SK-N-SH (cell line): Measurements from ENCODE around the gene TMEM187. TPM values are rescaled to one million over a fixed set of nuclear protein-coding genes. Genes with fewer than 3 reads are reported as not detected.

Experiments
- CTCF ChIA-PET: fragments of 300-600, 350-600 bp; formaldehyde crosslinking; extraction: SDS; loops from one replicate; lab custom pipeline; 2021; lab: Yijun Ruan, JAX
- POLR2A ChIA-PET: fragments of 350-600 bp; sonication (Branson Sonifier 250); formaldehyde crosslinking; extraction: SDS; loops from one replicate; lab custom pipeline; 2020; ENCODE audit warnings: antibody characterized with exemption, inconsistent platforms; lab: Yijun Ruan, JAX
- DNase-seq: peaks from one replicate; pipeline ENCODE4 v3.0.0; 2012
- H2AFZ ChIP-seq: fragments of 200-600 bp; sonication (generic); 2 replicates; pipeline ENCODE4 v1.8.1; 2016; ENCODE audit warnings: antibody characterized with exemption, mild to moderate bottlenecking, low read depth
- H3F3A ChIP-seq: fragments of 200-600 bp; sonication (generic); replicated peaks from 2 replicates; pipeline ENCODE3; 2016; ENCODE audit warnings: antibody characterized with exemption, mild to moderate bottlenecking; ENCODE audit not compliant: insufficient read depth
- H3K27ac ChIP-seq, 2 experiments: fragments of 200-500 bp in 1 of 2; fragments of 200-600 bp in 1 of 2; sonication (Bioruptor generic) in 1 of 2; sonication (generic), shearing (Covaris generic) in 1 of 2; 2 replicates each; pipeline versions ENCODE4 v1.5.1 to v1.6.1; 2014 to 2016; ENCODE audit warnings: low read depth in 2 of 2, inconsistent platforms in 1 of 2, low read length in 1 of 2, mild to moderate bottlenecking in 1 of 2, mixed read lengths in 1 of 2
- H3K27me3 ChIP-seq: fragments of 200-600 bp; sonication (generic), shearing (Covaris generic); 2 replicates; pipeline ENCODE4 v1.6.1; 2016; ENCODE audit warnings: mixed run types; ENCODE audit not compliant: insufficient read depth
- H3K36me3 ChIP-seq, 2 experiments: fragments of 200-500 bp in 1 of 2; fragments of 200-600 bp in 1 of 2; sonication (Bioruptor generic) in 1 of 2; sonication (generic) in 1 of 2; replicated peaks in 1 of 2; 2 replicates each; pipeline versions ENCODE3 to v1.5.1; 2014 to 2016; ENCODE audit warnings: low read length in 1 of 2, mild to moderate bottlenecking in 1 of 2; ENCODE audit not compliant: insufficient read depth in 2 of 2, control insufficient read depth in 1 of 2
- H3K4me1 ChIP-seq, 2 experiments: fragments of 200-500 bp in 1 of 2; fragments of 200-600 bp in 1 of 2; sonication (Bioruptor generic) in 1 of 2; sonication (generic), shearing (Covaris generic) in 1 of 2; 2 replicates each; pipeline versions ENCODE4 v1.5.1 to v1.6.1; 2014 to 2016; ENCODE audit warnings: low read depth in 1 of 2, low read length in 1 of 2, mixed run types in 1 of 2; ENCODE audit not compliant: insufficient read depth in 2 of 2, control insufficient read depth in 1 of 2
- H3K4me2 ChIP-seq: fragments of 200-600 bp; sonication (generic), shearing (Covaris generic); 2 replicates; pipeline ENCODE4 v1.6.1; 2017; ENCODE audit warnings: mixed run types
- H3K4me3 ChIP-seq, 2 experiments: fragments of 200-500 bp in 1 of 2; fragments of 200-600 bp in 1 of 2; sonication (Bioruptor generic) in 1 of 2; sonication (generic), shearing (Covaris generic) in 1 of 2; 2 replicates each; pipeline versions ENCODE4 v1.5.1 to v1.8.1; 2014 to 2016; ENCODE audit warnings: low read depth in 2 of 2, inconsistent platforms in 1 of 2, low read length in 1 of 2, mild to moderate bottlenecking in 1 of 2, mixed read lengths in 1 of 2, moderate library complexity in 1 of 2
- H3K79me2 ChIP-seq: fragments of 200-600 bp; sonication (generic); 2 replicates; pipeline ENCODE4 v1.8.1; 2017; ENCODE audit warnings: mild to moderate bottlenecking; ENCODE audit not compliant: insufficient read depth
- H3K9ac ChIP-seq: fragments of 200-600 bp; sonication (generic); 2 replicates; pipeline ENCODE4 v1.6.1; 2017; ENCODE audit warnings: mixed run types
- H3K9me2 ChIP-seq: fragments of 200-600 bp; sonication (generic); 2 replicates; pipeline ENCODE4 v1.6.1; 2017; ENCODE audit warnings: mixed run types
- H3K9me3 ChIP-seq: fragments of 200-600 bp; sonication (generic); 2 replicates; pipeline ENCODE4 v1.6.1; 2017; ENCODE audit warnings: mixed run types, mild to moderate bottlenecking, moderate library complexity
- H4K20me1 ChIP-seq: fragments of 200-600 bp; sonication (generic); 2 replicates; pipeline ENCODE4 v1.6.1; 2017; ENCODE audit warnings: mild to moderate bottlenecking, mixed run types; ENCODE audit not compliant: insufficient read depth
- CHD2 ChIP-seq: fragments of 150-350 bp; IDR thresholded peaks from 2 replicates; pipeline ENCODE4 v1.6.1; 2018; ENCODE audit warnings: low read length; ENCODE audit not compliant: partially characterized antibody
- EZH2phosphoT487 ChIP-seq: fragments of 200-600 bp; sonication (generic); IDR thresholded peaks from 2 replicates; pipeline ENCODE4 v1.6.1; 2017; ENCODE audit warnings: low read depth, mixed run types, mild to moderate bottlenecking, antibody characterized with exemption, moderate library complexity, borderline replicate concordance
- FOSL2 ChIP-seq: IDR thresholded peaks from 2 replicates; pipeline ENCODE4 v1.4.0; 2012; ENCODE audit warnings: low read depth, mild to moderate bottlenecking, moderate library complexity, borderline replicate concordance
- FOXJ3 ChIP-seq: sonication (generic); formaldehyde crosslinking; IDR thresholded peaks from 2 replicates; pipeline ENCODE4 v1.5.1; 2020; ENCODE audit warnings: mild to moderate bottlenecking, missing genetic modification reagents
- GABPA ChIP-seq: IDR thresholded peaks from 2 replicates; pipeline ENCODE4 v1.4.0; 2012; ENCODE audit warnings: low read depth, mild to moderate bottlenecking
- GATA2 ChIP-seq: sonication (generic); formaldehyde crosslinking; IDR thresholded peaks from 2 replicates; pipeline ENCODE4 v1.5.0; 2020; ENCODE audit warnings: mild to moderate bottlenecking, missing genetic modification reagents
- JUND ChIP-seq: IDR thresholded peaks from 2 replicates; pipeline ENCODE4 v1.4.0; 2012
- MXI1 ChIP-seq: IDR thresholded peaks from 2 replicates; pipeline ENCODE4 v1.6.1; 2012; ENCODE audit warnings: mild to moderate bottlenecking, low read depth, low read length, improper control_type of control experiment
- NFIC ChIP-seq: IDR thresholded peaks from 2 replicates; pipeline ENCODE4 v1.4.0; 2012; ENCODE audit warnings: borderline replicate concordance
- RCOR1 ChIP-seq: fragments of 150-350 bp; IDR thresholded peaks from 2 replicates; pipeline ENCODE4 v1.6.1; 2017; ENCODE audit warnings: antibody characterized with exemption, low read length
- RFX5 ChIP-seq: IDR thresholded peaks from 2 replicates; pipeline ENCODE4 v1.6.1; 2012; ENCODE audit warnings: mild to moderate bottlenecking, improper control_type of control experiment, low read length
- RXRA ChIP-seq: IDR thresholded peaks from 2 replicates; pipeline ENCODE4 v1.4.0; 2012; ENCODE audit warnings: low read depth, mild to moderate bottlenecking, borderline replicate concordance
- SIN3A ChIP-seq: IDR thresholded peaks from 2 replicates; pipeline ENCODE4 v1.6.1; 2012; ENCODE audit warnings: low read depth, mild to moderate bottlenecking, low read length, moderate library complexity, borderline replicate concordance
- SMC3 ChIP-seq: IDR thresholded peaks from 2 replicates; pipeline ENCODE4 v1.6.1; 2012; ENCODE audit warnings: low read depth, low read length, improper control_type of control experiment
- TCF12 ChIP-seq: IDR thresholded peaks from 2 replicates; pipeline ENCODE4 v1.4.0; 2012
- TEAD4 ChIP-seq: IDR thresholded peaks from 2 replicates; pipeline ENCODE4 v1.4.0; 2012; ENCODE audit warnings: mild to moderate bottlenecking, borderline replicate concordance; ENCODE audit not compliant: insufficient read depth
- YY1 ChIP-seq: IDR thresholded peaks from 2 replicates; pipeline ENCODE4 v1.4.0; 2012; ENCODE audit warnings: low read depth, mild to moderate bottlenecking
- WGBS: methylation state at CpG from one replicate; pipeline ENCODE4 v1.1.6; 2017; ENCODE audit warnings: low lambda C conversion rate; 5-methylcytosine and 5-hydroxymethylcytosine counted together
- polyA plus RNA-seq, 3 experiments: library from polyadenylated mRNA; depleted of rRNA; stranded (reverse); fragments of >200 nt; gene quantifications; 2 replicates each; pipeline ENCODE4 v1.2.3, GENCODE V29; 2012
- TF ChIP-seq, protein P1 (sequence below): IDR thresholded peaks from 2 replicates; pipeline ENCODE4 v1.6.1; 2012; ENCODE audit warnings: mild to moderate bottlenecking, low read depth, low read length, moderate library complexity
- TF ChIP-seq, protein P2 (sequence below): IDR thresholded peaks from 2 replicates; pipeline ENCODE4; 2012
- TF ChIP-seq, protein P3 (sequence below): fragments of 150-350 bp; IDR thresholded peaks from 2 replicates; pipeline ENCODE4 v1.6.1; 2017; ENCODE audit warnings: antibody characterized with exemption, low read length, low read depth, borderline replicate concordance

Gene TMEM187
- polyA plus RNA-seq, 1 of the 3 experiments (the other 2 are of a cell fraction) = 10.9 TPM

GRCh38 chrX:154011376-154012335 lies 39.1 kb downstream of the TMEM187 start (continued):
- TF ChIP-seq, protein P1, sequence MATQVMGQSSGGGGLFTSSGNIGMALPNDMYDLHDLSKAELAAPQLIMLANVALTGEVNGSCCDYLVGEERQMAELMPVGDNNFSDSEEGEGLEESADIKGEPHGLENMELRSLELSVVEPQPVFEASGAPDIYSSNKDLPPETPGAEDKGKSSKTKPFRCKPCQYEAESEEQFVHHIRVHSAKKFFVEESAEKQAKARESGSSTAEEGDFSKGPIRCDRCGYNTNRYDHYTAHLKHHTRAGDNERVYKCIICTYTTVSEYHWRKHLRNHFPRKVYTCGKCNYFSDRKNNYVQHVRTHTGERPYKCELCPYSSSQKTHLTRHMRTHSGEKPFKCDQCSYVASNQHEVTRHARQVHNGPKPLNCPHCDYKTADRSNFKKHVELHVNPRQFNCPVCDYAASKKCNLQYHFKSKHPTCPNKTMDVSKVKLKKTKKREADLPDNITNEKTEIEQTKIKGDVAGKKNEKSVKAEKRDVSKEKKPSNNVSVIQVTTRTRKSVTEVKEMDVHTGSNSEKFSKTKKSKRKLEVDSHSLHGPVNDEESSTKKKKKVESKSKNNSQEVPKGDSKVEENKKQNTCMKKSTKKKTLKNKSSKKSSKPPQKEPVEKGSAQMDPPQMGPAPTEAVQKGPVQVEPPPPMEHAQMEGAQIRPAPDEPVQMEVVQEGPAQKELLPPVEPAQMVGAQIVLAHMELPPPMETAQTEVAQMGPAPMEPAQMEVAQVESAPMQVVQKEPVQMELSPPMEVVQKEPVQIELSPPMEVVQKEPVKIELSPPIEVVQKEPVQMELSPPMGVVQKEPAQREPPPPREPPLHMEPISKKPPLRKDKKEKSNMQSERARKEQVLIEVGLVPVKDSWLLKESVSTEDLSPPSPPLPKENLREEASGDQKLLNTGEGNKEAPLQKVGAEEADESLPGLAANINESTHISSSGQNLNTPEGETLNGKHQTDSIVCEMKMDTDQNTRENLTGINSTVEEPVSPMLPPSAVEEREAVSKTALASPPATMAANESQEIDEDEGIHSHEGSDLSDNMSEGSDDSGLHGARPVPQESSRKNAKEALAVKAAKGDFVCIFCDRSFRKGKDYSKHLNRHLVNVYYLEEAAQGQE = no peak
- TF ChIP-seq, protein P2, sequence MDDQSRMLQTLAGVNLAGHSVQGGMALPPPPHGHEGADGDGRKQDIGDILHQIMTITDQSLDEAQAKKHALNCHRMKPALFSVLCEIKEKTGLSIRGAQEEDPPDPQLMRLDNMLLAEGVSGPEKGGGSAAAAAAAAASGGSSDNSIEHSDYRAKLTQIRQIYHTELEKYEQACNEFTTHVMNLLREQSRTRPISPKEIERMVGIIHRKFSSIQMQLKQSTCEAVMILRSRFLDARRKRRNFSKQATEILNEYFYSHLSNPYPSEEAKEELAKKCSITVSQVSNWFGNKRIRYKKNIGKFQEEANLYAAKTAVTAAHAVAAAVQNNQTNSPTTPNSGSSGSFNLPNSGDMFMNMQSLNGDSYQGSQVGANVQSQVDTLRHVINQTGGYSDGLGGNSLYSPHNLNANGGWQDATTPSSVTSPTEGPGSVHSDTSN = no peak
- no peak for TF ChIP-seq SMC3
- TF ChIP-seq SIN3A = no peak

DNA sequence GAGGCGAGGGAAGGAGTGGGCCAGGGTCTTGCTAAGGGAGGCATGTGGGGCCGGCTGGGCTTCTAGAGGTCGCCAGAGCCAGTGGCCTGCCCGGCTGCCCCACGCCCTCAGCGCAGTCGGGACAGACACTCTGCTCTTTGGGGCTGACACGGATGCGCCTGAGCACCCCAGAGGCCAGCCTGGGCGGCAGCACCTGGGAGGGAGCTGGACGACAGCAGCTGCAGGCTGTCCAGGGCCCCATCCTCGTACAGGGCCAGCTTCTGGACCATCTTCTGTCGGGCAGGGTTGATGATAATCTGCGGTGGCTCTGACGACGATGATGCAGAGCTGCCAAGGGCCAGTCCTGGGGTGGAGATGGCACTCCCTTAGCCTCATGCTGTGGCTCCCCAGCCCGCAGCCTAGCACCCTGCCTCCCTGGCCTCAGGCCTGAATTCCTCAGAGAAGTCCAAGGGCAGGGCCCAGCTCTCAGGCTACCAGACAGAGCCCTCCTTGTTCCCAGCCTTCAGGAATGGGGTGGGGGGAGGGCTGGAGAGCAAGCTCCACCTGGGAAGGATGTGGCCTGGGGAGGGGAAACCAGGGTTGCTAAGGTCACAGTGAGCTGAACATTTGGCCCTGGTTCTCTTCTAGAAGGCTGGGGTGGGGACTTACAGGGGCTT lies 39.9 kb downstream of the TMEM187 start:
- Histone ChIP-seq H3F3A (no peaks in the 10 kb centered on the region), H3K9me2 (no peaks in the 10 kb centered on the region), H2AFZ (no peak overlapping the region), H3K36me3 (peaks cover 0 to 24% of the 10 kb centered on the region in 2 experiments), H3K9me3 (no peaks in the 10 kb centered on the region), H4K20me1 (peaks cover 4% of the 10 kb centered on the region; the same call in 1 of the 2 replicates), H3K9ac (no peak overlapping the region), H3K27ac (no peak overlapping the region), H3K79me2 (peaks cover 7% of the 10 kb centered on the region; the same call in 1 of the 2 replicates), H3K27me3 (no peaks in the 10 kb centered on the region), H3K4me1 (no peaks in the 10 kb centered on the region; a peak in 1 of 4 replicates), H3K4me2 (no peak overlapping the region), H3K4me3 (no peak overlapping the region)
- CTCF ChIA-PET = interaction anchor here (1.0 to 5.5 kb wide), 25 partner anchors 8 to 523 kb away, joined by 3 to 94 read pairs (median 6); partner anchors contain the start of genes MECP2 and PLXNB3
- no peak for DNase-seq
- WGBS = 69% methylated on average over 4 of the region's 17 CpGs
- TF ChIP-seq CHD2 (no peak), FOXJ3 (CRISPR knock-in tag) (no peak), TCF12 (no peak), RXRA (no peak), RCOR1 (no peak), JUND (no peak), RFX5 (no peak), GATA2 (CRISPR knock-in tag) (no peak), NFIC (no peak), FOSL2 (no peak), EZH2phosphoT487 (no peak), SIN3A (no peak), TEAD4 (no peak), GABPA (no peak), YY1 (no peak), MXI1 (no peak)
- TF ChIP-seq, protein P2 = no peak
- TF ChIP-seq, protein P3, sequence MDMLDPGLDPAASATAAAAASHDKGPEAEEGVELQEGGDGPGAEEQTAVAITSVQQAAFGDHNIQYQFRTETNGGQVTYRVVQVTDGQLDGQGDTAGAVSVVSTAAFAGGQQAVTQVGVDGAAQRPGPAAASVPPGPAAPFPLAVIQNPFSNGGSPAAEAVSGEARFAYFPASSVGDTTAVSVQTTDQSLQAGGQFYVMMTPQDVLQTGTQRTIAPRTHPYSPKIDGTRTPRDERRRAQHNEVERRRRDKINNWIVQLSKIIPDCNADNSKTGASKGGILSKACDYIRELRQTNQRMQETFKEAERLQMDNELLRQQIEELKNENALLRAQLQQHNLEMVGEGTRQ = no peak
- POLR2A ChIA-PET = no interaction called here
